Neural progenitor cell (in vitro differentiated cells): Measurements from ENCODE around the gene KIF9.

Experiments used
- EZH2 ChIP-seq: fragments of 200-600 bp; sonication (generic); IDR thresholded peaks from 2 replicates; pipeline ENCODE4 v1.6.1; 2017; ENCODE audit warnings: antibody characterized with exemption, mild to moderate bottlenecking, moderate library complexity
- EZH2phosphoT487 ChIP-seq: fragments of 200-600 bp; sonication (generic); IDR thresholded peaks from 2 replicates; pipeline ENCODE4 v1.6.1; 2017; ENCODE audit warnings: antibody characterized with exemption
- TF ChIP-seq, protein P1 (sequence below): fragments of 200-600 bp; sonication (generic); IDR thresholded peaks from 2 replicates; pipeline ENCODE4 v1.5.1; 2017; ENCODE audit warnings: antibody characterized with exemption, mild to moderate bottlenecking

DNA sequence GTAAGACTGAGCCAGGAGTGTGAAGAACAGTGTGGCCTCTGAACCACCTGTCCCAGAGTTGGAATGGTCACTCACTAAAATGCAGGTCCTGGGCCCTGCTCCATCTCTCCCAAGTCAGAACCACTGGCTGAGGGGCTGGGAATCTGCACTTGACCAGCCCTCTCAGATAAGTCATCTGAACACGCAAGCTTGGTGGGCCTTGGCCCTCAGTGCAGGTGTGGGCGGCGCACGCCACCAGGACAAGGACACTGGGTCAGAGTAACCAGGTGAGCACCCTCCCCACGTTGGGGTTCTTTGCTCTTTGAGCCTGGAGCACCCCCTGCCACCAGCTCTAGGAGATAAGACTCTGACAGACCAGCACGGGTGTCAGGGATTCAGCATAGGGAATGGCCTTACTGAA is 42.7 kb downstream of the KIF9 start:
- TF ChIP-seq, protein P1, sequence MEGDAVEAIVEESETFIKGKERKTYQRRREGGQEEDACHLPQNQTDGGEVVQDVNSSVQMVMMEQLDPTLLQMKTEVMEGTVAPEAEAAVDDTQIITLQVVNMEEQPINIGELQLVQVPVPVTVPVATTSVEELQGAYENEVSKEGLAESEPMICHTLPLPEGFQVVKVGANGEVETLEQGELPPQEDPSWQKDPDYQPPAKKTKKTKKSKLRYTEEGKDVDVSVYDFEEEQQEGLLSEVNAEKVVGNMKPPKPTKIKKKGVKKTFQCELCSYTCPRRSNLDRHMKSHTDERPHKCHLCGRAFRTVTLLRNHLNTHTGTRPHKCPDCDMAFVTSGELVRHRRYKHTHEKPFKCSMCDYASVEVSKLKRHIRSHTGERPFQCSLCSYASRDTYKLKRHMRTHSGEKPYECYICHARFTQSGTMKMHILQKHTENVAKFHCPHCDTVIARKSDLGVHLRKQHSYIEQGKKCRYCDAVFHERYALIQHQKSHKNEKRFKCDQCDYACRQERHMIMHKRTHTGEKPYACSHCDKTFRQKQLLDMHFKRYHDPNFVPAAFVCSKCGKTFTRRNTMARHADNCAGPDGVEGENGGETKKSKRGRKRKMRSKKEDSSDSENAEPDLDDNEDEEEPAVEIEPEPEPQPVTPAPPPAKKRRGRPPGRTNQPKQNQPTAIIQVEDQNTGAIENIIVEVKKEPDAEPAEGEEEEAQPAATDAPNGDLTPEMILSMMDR: no peak
- TF ChIP-seq EZH2phosphoT487 (no peak), EZH2 (no peak)
